SKM-1 treated with dmso at 0.1 percent for 144 hours (cell line): ENCODE data around the gene CCDC149.
"Not testable (repeated sequence)": the region's sequence is repeated elsewhere in the genome, so short reads cannot be mapped to it uniquely, and the experiment has no call there.

Experiments
- DNase-seq: peaks from one replicate; lab custom pipeline; 2025; ENCODE audit not compliant: unreplicated experiment; lab: John Stamatoyannopoulos, UW

The CCDC149 gene

DNA sequence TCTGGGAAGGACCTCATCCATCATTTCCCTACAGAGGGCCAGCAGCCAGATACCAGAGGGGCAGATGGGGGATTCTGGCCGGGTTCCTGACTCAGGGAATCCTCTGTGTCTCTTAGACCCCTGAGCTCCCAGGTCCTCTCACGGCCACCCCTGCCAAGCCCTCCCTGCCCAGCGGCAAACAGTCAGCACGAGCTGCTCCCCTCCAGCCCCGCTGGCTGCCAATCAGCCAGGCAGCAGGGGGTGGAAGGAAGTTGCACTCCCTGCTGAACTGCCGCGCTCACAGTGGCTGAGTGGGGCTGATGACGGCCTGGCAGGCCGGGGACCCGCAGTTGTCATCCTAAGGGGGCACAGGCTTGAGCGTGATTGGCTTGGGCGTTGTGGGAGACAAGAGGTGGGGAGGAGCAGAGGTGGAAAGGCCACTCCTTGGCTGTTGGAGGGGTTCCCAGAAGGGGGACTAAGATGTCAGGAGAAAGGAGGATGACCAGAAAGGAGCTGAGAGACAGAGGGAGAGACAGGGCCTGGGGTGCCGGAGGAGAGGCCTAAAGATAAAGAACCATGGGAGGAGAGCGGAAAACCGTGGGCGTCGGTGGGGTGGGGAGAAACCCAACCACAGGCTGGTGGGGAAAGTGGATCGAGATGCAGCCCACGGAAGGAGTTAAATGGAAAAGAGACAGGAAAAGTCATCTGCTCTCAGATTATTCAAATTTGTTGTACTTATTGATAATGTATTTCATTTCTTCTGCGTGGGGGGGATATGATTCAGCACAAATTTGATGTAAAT is 4.4 kb upstream of the CCDC149 start:
- DNase-seq: no peak

DNA sequence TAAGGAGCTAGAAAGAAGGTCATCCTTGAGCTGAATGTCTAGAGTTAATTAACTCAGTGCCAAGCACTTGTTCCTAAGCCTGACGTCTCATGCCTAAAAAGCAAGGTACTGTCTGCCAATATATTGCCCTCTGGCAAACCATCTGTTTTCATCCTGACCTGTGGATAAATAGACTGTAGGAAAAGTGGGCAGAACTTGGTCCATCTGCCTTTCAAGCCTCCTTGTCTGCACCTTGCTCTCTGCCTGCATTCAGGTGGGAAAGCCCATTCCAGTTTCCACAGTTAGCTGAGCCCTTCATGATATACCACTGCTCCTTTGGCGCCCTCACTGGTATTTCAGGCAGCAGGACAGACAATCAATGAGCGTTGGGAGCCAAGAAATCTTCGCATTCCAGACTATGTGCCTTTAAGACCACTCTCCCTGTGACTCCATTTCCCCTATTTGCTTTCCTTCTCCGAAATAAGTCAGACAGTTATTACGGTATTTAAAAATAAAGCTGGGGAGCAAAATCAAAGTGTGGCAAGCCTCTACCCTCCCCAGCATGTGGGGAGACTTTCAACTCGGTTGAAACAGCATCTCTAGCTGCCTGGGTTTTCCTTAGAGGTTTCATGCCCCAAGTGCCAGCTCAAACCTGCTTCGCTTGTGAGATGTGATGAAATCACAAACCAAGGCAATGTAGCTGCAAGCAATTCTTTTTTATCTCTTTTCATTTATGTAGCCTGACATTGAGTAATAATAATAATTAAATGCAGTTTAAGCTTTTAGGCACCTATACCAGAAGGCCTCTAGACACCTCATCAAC is 2.5 kb upstream of the CCDC149 start:
- DNase-seq: no peak

DNA sequence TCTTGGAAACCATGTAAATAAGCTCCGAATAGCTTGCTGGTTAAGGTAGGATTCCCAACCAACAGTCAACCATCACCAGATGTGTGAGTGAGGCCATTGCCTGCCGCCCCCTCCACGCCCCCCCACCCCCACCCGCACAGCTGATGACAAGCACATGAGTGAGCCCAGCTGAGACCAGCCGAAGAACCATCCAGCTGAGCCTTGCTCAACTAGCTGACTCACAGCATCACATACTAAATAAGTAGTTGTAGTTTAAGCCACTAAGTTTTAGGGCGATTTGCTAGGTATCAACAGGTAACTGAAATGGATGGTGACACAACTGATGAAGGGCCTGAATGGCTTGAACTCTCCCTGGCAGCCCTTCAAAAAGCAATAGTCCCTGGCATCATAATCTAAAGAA is 1.6 kb upstream of the CCDC149 start:
- DNase-seq: no peak

DNA sequence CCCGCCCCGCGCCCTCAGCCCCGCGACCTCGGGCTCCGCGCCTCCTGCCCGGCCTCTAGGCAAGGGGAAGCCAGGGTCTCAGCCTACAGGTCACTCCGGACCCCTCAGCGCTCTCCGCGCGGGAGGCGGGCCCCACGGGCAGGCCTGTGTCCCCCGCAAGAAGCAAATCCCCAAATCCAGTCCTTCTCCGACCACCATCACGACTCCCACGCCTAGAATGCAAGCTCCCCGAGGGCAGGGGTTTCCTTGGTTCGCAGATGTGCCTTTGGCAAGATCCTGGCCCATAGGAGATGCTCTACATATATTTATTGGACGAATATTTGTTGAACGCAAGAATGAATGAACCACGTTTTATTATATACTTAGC is 260 bp upstream of the CCDC149 start:
- no peak for DNase-seq

DNA sequence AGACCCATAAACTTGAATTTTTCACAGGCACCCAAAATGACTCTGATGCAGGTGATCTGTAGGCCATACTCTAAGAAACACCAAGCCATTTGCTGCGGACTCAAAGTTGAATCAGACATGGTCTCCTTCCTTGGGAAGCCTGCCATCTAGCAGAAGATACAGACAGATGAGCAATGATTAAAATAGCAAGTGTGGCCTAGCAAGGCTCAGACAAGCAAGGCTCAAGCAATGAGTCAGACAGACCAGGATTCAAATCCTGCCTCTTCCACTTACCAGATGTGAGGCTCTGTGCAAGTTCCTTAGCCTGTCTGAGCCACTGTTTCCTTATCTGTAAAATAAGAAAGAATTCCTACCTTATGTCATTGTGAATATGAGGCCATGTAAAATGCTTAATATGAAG is 2.3 kb downstream of the CCDC149 start:
- DNase-seq: no peak

DNA sequence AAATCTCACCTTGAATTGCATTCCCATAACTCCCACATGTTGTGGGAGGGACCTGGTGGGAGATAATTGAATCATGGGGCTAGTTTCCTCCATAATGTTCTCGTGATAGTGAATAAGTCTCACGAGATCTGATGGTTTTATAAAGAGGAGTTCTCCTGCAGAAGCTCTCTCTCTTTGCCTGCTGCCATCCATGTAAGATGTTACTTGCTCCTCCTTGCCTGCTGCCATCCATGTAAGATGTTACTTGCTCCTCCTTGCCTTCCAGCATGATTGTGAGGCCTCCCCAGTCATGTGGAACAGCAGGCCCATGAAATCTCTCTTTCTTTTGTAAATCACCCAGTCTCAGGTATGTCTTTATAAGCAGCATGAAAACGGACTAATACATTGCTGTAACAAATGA is 3.2 kb downstream of the CCDC149 start:
- not testable (repeated sequence) for DNase-seq

DNA sequence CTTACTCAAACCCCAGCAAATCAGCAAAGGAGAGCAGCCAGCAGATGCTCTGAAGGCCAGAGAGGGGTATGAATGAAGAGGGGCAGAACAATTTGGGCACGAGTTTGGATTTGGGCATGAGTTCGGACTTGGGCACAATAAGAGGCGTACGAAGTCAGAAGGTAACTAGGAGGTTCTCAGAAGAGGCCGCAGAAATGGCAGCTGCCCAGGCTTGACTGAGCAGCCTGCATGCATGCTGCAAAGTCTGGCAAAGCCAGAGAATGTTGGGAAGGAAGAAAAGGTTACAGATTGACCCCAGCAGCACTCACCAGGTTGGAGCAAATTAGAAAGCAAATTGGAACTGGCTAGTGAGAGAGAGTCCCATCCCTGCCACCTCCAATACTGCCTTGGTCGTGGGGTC is 15.2 kb downstream of the CCDC149 start:
- no peak for DNase-seq

DNA sequence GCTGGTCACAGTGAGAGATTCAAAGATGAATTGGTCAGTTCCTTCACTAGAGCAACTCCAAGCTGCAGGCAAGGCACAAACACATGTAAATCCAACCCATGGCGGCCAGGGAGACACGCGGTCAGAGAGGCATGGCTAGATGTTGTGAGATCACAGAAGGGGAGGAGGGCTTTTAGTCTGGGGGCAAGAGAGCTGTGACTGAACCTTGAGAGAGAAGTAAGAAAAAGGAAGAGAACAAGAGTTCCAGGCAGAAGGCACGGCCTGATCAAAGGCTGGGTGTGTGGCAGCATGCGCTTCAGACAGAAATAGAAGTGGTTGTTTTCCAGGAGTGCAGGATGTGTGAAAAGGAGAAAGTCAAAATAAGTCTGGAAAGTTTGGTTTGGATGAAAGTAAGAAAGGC is 15.9 kb downstream of the CCDC149 start:
- no peak for DNase-seq

DNA sequence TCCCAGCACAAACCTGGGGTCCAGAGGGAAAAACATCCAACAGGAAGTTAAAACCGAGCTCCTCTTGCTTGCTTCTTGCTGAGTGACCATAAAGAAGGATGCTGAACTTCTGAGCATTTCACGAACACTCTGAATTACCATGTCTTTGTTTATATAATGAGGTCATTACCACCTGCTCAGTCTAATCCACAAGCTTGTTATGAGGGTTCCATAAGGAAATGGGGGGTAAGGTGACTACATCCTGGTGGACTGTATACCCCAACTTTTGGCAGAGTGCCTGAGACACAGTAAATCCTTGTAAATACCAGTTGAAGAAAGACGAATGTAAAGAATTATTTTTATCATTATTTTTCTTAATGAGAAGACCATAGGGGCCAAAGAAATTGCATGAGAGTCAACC is 16.8 kb downstream of the CCDC149 start:
- DNase-seq: no peak

DNA sequence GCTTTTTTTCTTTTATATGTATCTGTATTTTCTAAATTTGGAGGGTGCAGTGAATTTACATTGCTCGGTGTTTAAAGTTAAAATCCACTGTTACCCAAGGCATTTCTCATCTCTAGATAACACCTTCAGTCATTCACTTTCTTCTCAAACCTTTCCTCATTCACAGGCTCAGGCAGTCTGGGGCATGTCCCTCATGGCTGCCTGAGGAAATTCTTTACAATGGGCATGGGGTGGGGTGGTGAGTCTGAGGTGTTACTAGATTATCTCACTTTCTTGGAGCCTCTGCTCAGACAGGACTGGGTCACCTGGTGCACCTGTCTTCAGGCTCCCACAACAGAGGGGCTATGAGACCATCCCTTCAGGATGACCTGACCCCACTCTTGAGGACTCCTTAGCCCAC is 17.4 kb downstream of the CCDC149 start:
- DNase-seq: no peak

DNA sequence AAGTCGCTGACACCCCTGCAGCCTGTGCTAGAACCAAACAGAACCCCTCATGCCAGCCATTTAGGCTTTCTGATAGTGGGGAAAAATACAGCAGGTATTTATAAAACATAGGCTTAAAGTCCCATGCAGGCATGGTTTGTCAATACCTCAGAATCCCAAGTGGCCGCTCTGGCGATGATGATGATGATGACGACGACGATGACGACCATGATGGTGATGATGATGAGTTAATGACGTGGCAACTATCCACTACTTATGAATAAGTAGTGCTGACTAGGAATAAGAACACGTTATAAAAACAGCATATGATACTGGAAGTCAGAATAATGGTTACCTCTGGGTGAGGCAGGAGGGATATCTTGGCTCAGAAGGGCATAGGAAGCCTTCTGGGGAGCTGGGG is 18.0 kb downstream of the CCDC149 start:
- DNase-seq: no peak

DNA sequence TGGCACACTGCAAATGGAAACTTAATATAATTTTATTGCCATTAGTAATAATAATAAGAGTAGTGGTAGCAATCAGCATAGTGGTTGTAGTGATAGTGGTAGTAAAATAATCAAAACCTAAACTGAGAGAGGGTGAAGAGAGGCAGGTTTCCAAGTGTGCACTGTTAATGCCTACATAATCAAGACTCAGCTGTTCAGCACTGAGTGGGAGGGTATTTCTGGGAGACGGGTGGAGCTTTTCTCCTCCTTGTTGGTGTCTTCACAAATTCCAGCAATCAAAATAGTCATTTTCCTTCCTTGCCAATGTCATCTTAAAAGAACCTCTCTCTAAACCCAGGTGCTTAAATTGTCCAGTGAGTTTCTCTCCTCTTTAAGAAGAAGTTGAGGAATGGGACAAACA is 18.6 kb downstream of the CCDC149 start:
- no peak for DNase-seq

DNA sequence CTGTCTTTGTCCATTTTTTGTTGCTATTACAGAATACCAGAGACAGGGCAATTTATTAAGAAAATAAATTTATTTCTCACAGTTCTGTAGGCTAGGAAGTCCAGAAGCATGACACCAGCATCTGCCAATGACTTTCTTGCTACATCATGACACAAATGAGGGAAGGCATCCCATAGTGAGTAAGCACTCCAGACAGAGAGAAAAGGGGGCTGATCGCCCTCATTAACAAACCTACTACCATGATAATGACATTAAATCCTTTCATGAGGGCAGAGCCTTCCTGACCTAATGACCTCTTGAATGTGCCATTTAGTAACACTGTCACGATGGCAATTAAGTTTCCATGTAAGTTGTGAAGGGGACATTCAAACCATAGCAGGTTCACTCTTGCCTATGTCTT is 20.1 kb downstream of the CCDC149 start:
- no peak for DNase-seq

DNA sequence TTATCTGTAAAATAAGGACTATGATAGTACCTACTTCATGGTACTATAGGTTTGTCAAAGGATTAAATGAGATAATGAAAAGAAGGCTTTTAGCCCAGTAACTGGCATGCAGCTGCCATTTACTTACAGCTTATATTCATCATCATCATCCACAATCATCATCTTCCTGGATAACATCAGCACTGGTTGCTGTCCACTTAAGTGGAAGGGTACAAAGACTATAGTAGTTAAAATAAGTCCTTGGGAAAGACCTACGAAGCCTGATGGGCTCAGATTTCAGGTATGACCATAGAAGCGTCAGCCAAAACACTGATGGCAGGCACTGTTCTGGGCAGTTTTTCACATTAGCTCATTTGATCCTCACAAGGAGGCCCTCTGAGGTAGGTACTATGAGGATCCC is 20.6 kb downstream of the CCDC149 start:
- no peak for DNase-seq

DNA sequence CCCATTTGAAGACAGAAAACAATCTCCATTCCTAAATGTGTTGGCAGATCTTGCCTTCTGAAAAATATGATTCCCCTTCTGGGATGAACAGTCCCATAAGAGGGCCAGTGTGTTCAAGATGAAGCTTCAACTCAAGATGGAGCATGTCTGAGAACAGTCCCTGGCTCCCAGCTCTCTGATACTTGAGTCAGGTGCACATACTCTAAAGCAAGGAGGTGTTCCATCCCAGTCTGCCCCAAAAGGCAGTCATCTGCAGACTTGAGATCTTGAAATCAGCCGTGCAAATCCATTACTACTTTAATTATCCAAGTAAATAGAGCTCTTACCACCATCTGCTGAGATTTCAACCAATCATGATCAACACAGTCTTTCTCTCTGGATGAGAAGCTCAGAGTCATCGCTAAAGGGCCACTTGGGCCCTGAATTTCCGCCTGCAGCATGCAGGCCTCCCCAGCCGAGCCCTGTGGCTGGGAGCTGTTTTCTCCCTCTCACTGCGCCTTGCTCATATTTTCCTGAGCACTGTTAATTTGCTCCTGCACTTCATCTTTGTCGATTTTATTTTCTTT is 22.2 kb downstream of the CCDC149 start:
- no peak for DNase-seq

DNA sequence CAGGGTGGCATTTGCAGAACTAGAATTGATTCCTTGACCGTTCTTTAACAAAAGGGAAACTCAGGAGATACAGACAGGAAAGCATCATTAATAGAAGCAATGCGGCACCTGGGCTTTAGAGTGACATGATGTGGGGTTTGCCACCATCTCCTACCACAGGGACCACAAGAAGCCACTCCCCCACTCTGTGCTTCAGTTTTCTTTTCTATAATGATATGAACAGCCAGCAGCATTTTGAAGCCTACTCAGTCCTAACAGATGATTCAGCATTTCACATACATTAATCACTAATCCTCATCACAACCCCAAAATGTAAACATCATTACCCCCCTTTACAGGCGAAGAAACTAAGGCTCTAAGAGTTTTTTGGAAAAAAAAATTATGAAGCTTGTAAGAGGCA is 22.9 kb downstream of the CCDC149 start:
- no peak for DNase-seq

DNA sequence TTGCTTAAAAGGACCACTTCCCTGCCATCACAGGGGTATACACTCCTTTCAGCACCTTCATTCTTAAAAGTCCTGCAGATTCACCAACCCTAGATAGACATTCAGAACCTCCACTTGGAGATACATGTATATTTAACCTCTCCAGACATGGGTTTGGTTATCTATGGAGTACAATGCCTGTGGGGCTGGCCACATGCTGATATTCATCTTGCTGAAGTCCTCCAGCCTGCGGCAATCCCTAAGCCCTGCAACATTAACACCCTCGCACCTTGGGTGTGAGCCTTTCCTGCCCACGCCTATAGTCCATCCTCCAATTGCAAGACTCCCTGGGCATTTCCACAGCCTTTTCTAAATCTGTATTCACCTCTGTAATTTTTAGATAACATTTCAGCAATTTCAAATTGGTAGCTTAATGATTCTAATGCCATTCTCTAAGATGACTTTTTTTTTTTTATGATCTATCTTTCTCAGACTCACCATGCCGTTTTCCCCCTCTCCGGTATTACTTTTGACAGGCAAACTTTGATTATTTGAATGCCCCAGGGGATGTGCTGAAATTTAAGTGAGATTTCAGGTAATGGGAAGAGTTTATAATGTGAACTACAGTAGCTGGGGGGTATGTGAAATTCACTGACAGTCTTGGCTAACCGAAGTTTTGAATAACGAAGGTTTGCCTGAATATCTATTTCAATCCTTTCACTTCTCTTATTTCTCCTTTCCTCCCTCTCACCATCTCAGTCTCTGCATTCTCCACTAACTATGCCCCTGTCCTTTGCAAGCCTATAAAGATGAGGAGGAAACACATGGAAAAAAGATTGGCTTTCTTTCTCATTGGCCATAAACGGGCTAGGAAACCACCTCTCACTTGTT is 24.1 kb downstream of the CCDC149 start:
- no peak for DNase-seq

DNA sequence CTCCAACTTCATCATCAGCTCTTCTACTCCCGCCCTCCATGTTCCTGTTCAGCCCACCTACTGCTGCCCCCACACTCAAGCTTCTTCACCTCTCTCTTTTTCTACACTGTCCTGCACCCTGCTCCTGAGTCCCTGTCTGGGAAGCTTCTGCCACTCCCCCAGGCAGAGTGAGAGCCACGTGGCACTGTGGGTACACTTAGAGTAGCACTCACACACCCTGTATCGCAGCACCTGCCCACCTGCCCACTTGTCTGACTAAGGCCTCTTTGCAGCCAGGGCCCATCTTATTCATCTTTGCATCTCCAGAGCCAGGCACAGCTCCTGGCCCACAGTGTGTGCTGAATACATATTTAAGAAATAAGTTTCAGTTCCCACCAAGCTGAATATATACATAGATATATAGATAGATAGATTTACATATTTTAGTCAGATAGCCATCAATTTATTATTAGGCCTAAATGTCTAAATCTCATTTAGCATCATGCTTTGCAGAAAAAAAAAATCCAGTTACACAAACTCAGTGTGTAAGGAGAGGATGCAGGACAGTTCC is 24.9 kb downstream of the CCDC149 start:
- DNase-seq: no peak

DNA sequence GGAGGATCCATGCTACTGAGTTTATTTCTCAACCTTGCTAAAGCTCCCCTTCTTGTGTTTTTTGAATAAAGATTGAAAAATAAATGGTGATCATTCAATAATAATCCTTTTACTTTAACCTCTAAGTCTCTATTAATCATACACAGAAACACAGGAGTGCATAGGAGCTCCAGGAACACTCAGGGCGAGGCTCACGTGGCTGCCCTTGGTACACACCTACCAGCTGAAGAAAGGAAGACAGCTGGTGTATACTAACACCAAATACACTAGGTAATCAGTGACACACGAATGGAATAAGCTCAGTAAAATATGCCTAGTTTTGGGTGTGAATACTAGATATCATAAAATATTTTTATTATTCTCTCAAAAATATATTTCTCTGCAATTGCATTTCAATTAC is 26.2 kb downstream of the CCDC149 start:
- DNase-seq: no peak

DNA sequence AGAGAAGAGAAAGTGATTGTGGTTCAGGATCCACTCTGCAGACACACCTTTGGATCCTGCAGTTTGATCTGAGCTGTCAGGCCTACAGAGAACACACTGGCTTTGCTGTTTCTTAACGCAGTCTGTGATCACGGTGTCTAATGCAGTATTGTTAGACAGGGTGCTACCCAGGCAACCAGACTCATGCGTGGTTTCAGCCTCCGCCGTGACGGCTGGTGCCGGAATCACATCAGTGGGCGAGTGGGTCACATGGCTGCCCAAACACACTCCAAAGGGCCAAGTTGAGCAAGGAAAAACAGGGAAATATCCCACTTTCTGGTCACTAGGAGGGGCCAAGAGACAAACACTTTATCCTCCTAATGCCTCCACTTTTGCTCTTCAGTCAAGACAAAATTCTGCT is 27.5 kb downstream of the CCDC149 start:
- no peak for DNase-seq

DNA sequence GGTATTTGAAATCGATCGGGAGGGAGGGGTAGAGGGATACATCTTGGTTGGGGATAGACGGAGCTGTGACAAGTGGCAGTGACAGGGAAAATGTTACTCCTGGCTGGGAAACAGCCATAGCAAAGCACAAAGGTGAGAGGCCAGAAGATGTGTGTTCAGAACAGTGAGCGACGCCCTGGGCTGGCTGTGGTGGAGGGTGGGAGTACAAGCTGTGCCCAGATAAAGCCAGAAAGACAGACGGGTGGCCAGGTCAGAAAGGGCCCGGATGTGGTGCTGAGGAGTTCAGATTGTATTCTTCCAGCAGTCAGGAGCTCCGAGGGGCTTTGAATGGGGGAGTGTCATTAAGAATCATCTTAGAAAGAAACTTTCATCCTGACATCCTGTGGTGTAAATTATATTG is 27.9 kb downstream of the CCDC149 start:
- DNase-seq: no peak
